ENCODE results near the gene LPIN1. TPM values are rescaled to one million over a fixed set of nuclear protein-coding genes. Genes with fewer than 3 reads are reported as not detected.

LPIN1 gene
- total and polyA plus RNA-seq, 2 donors (not counting 1 experiment from before 2014, with no cell fraction given), result 36.3 to 99.1 TPM

- H3K9me3 ChIP-seq (ENCODE audit: control extremely low read depth in 1 of 3, control insufficient read depth in 2 of 3, insufficient read depth in 1 of 3, low read length in 2 of 3), result no peaks in the 10 kb centered on the region
- H3K36me3 ChIP-seq (replicated peaks in 1 of 2; ENCODE audit: control extremely low read depth in 1 of 2, control insufficient read depth in 1 of 2, extremely low read depth in 1 of 2, insufficient read depth in 2 of 2, low read length in 1 of 2), result peaks cover 0 to 83% of the 10 kb centered on the region in 2 experiments
- no peak overlapping the region for H3K9ac ChIP-seq (ENCODE audit: low read length)
- H3K4me2 ChIP-seq (replicated peaks; ENCODE audit: low read depth, low read length, poor library complexity, severe bottlenecking), result no peak overlapping the region
- Mint-ChIP-seq H3K4me3 (no peak overlapping the region), H3K4me1 (no peaks in the 10 kb centered on the region), H3K9me3 (ENCODE audit: insufficient read depth) (no peaks in the 10 kb centered on the region), H3K27me3 (no peaks in the 10 kb centered on the region), H3K27ac (no peak overlapping the region)
- no peak overlapping the region for H2AFZ ChIP-seq (ENCODE audit: insufficient read depth, low read depth, low read length, poor library complexity, severe bottlenecking)
- H3K4me3 ChIP-seq (ENCODE audit: control extremely low read depth in 1 of 5, extremely low read depth in 1 of 5, insufficient read depth in 1 of 5, low read depth in 2 of 5, low read length in 4 of 5), result no peak overlapping the region
- 98% methylated on average over 13 of the region's 18 CpGs for WGBS (ENCODE audit: insufficient coverage)
- TF ChIP-seq EZH2 (IDR thresholded peaks at IDR 0.05; ENCODE audit: borderline replicate concordance, insufficient read depth, low read depth, low read length, poor library complexity, severe bottlenecking), result no peak
- TF ChIP-seq CTCF (IDR thresholded peaks at IDR 0.05), result no peak
- ChIA-PET POLR2A (no interaction called here), CTCF (no interaction called here)
- ATAC-seq (ENCODE audit: low read depth) (no peak), DNase-seq (no peak)
- H3K4me1 ChIP-seq (ENCODE audit: control insufficient read depth in 2 of 2, insufficient read depth in 2 of 2, low read length in 2 of 2), result no peaks in the 10 kb centered on the region
- H3K27me3 ChIP-seq (replicated peaks in 1 of 4; ENCODE audit: control extremely low read depth in 1 of 4, control insufficient read depth in 3 of 4, insufficient read depth in 4 of 4, low read length in 3 of 4), result no peaks in the 10 kb centered on the region
- no peaks in the 10 kb centered on the region for H4K20me1 ChIP-seq (ENCODE audit: control insufficient read depth, insufficient read depth, low read length, poor library complexity, severe bottlenecking)
- H3K79me2 ChIP-seq (ENCODE audit: control insufficient read depth, insufficient read depth, low read length), result no peaks in the 10 kb centered on the region
- H3K27ac ChIP-seq (ENCODE audit: low read length in 2 of 2), result no peak overlapping the region
- intact Hi-C loops (cut with micrococcal nuclease), result no loop called here
Measured at GRCh38 chr2:11796190-11797171, 50.0 kb downstream of the LPIN1 start.

DNA sequence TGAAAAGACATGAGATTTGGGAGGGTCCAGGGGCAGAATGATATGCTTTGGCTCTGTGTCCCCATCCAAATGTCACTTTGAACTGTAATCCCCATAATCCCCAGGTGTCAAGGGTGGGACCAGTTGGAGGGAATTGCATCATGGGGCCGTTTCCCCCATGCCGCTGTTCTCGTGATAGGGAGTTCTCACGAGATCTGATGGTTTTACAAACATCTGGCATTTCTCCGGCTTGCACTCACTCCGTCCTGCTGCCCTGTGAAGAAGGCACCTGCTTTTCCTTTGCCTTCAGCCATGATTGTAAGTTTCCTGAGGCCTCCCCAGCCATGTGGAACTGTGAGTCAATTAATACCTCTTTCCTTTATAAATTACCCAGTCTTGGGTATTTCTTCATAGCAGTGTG, 51.4 kb downstream of the LPIN1 start:
- Mint-ChIP-seq H3K27me3 (no peaks in the 10 kb centered on the region), H3K27ac (no peak overlapping the region), H3K4me3 (no peak overlapping the region), H3K4me1 (no peaks in the 10 kb centered on the region), H3K9me3 (ENCODE audit: insufficient read depth) (no peaks in the 10 kb centered on the region)
- Histone ChIP-seq H4K20me1 (ENCODE audit: control insufficient read depth, insufficient read depth, low read length, poor library complexity, severe bottlenecking) (no peaks in the 10 kb centered on the region), H3K9ac (ENCODE audit: low read length) (no peak overlapping the region), H3K27ac (ENCODE audit: low read length in 2 of 2) (no peak overlapping the region), H3K4me3 (ENCODE audit: control extremely low read depth in 1 of 5, extremely low read depth in 1 of 5, insufficient read depth in 1 of 5, low read depth in 2 of 5, low read length in 4 of 5) (no peak overlapping the region), H3K36me3 (replicated peaks in 1 of 2; ENCODE audit: control extremely low read depth in 1 of 2, control insufficient read depth in 1 of 2, extremely low read depth in 1 of 2, insufficient read depth in 2 of 2, low read length in 1 of 2) (peaks cover 0 to 80% of the 10 kb centered on the region in 2 experiments), H3K9me3 (ENCODE audit: control extremely low read depth in 1 of 3, control insufficient read depth in 2 of 3, insufficient read depth in 1 of 3, low read length in 2 of 3) (no peaks in the 10 kb centered on the region), H3K4me2 (replicated peaks; ENCODE audit: low read depth, low read length, poor library complexity, severe bottlenecking) (no peak overlapping the region), H3K4me1 (ENCODE audit: control insufficient read depth in 2 of 2, insufficient read depth in 2 of 2, low read length in 2 of 2) (no peaks in the 10 kb centered on the region), H3K79me2 (ENCODE audit: control insufficient read depth, insufficient read depth, low read length) (no peaks in the 10 kb centered on the region), H2AFZ (ENCODE audit: insufficient read depth, low read depth, low read length, poor library complexity, severe bottlenecking) (no peak overlapping the region), H3K27me3 (replicated peaks in 1 of 4; ENCODE audit: control extremely low read depth in 1 of 4, control insufficient read depth in 3 of 4, insufficient read depth in 4 of 4, low read length in 3 of 4) (no peaks in the 10 kb centered on the region)
- 99% methylated on average over 6 of the region's 6 CpGs for WGBS (ENCODE audit: insufficient coverage)
- POLR2A ChIA-PET, result no interaction called here
- intact Hi-C loops (cut with micrococcal nuclease), result no loop called here
- CTCF ChIA-PET, result interaction anchor here (0.7 kb wide), 1 partner anchor 860 kb away, joined by 4 read pairs; no protein-coding TSS in a partner anchor
- DNase-seq, result no peak
- ATAC-seq (ENCODE audit: low read depth), result no peak
- TF ChIP-seq CTCF (IDR thresholded peaks at IDR 0.05), result no peak
- no peak for TF ChIP-seq EZH2 (IDR thresholded peaks at IDR 0.05; ENCODE audit: borderline replicate concordance, insufficient read depth, low read depth, low read length, poor library complexity, severe bottlenecking)

Data from B cell (primary cell).